LNCaP clone FGC (cell line): ENCODE measurements around the gene FREM2.

ENCODE experiments used
- DNase-seq: peaks from one replicate; pipeline ENCODE4 v3.0.0-alpha.2; 2011; ENCODE audit warnings: low read depth
- H3K4me3 ChIP-seq: 2 replicates; pipeline ENCODE4 v1.5.1; 2011; ENCODE audit warnings: mild to moderate bottlenecking, low read depth, low read length, control low read depth
- TF ChIP-seq, protein P1 (sequence below): IDR thresholded peaks from 2 replicates; pipeline ENCODE4 v1.5.1; 2012; ENCODE audit warnings: mild to moderate bottlenecking; ENCODE audit not compliant: control insufficient read depth, insufficient read depth; ENCODE audit errors: extremely low read depth

FREM2 gene

DNA sequence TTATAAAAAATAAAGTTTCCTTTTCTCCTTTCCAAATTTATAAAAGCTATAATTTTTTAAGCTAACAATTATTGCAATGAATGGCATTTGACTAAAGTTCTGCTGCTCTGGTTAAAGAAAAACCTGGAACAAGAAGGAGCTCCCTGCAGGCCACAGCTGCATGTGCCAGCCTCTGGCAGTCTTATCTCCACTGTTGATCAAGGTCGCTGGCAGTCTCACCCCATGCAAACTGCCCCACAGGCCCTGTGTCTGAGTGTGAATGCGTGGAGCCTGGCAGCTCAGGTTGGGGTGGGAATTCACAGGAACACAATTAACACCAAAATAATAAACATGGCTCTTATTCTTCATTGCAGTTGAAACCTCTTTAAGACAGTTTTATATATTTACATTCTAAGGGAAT, 30.2 kb upstream of the FREM2 start:
- no peak overlapping the region for H3K4me3 ChIP-seq
- TF ChIP-seq, protein P1, sequence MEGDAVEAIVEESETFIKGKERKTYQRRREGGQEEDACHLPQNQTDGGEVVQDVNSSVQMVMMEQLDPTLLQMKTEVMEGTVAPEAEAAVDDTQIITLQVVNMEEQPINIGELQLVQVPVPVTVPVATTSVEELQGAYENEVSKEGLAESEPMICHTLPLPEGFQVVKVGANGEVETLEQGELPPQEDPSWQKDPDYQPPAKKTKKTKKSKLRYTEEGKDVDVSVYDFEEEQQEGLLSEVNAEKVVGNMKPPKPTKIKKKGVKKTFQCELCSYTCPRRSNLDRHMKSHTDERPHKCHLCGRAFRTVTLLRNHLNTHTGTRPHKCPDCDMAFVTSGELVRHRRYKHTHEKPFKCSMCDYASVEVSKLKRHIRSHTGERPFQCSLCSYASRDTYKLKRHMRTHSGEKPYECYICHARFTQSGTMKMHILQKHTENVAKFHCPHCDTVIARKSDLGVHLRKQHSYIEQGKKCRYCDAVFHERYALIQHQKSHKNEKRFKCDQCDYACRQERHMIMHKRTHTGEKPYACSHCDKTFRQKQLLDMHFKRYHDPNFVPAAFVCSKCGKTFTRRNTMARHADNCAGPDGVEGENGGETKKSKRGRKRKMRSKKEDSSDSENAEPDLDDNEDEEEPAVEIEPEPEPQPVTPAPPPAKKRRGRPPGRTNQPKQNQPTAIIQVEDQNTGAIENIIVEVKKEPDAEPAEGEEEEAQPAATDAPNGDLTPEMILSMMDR, result no peak
- no peak for DNase-seq

DNA sequence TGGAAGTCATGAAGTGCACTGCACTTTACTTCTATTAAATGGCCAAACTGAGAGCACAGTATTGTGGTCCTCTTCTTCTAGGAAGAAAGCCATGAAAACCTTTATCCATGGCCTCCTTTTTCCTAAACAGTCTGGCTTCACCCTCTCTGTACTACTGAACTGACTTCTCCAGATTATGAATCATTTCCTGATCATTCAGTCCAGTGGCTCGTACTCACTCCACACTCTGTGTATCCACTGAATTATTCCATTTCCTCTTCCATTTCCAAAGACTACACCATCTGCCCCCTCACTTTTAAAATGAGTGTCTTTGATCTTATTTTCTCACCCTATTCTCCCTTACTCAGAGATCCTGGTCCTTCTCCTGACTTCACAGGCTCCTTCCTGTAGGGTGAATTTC, 29.7 kb upstream of the FREM2 start:
- no peak for DNase-seq
- no peak overlapping the region for H3K4me3 ChIP-seq
- TF ChIP-seq, protein P1, result no peak

DNA sequence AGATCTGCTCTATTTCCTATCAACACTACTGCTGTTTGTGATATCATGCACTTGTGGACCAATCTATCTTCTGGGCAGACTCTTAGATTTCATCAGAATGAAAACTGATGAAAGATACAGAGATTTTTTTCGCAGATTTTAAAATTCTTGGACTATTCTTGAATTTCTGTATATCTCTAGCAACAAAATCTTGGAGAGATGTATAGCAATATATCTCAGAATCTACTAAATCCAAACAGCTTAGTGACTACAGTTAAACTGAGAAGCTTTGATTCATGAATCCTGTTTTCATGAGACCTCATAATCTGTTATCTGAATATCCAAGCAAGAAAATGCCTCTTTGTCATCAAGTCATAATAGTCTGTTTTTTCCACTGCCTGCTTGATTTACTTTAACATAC, 28.0 kb upstream of the FREM2 start:
- no peak overlapping the region for H3K4me3 ChIP-seq
- no peak for DNase-seq
- TF ChIP-seq, protein P1, result no peak

DNA sequence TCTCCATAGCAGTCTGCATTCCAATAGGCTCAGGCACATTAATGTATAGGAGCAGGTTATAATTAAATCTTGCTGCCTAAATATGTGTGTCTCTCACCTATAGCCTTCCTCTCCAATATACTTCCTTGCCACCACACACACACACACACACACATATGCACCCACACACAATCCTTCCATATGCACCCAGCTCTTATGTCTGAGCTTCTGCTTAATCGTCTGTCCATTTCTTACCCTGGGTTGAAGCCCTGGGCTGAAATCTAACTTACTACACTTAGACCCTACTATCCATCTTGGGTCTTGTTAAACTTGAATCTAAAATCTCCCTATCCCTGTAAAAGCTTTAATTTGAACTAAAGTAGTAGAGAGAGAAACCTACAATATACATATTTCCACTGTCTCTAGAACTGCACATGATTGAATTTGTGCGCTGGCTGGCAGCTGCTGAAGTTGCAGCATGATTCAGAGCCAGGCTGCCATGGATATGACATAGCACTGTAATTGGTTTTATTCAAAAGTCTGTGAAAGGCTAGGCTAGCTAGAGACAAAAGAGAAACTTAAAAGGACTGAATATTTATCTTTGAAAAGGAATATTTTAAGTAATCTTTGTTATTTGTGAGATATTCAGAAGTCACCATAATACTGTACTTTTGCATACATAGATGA, 25.7 kb upstream of the FREM2 start:
- TF ChIP-seq, protein P1, result no peak
- H3K4me3 ChIP-seq, result no peak overlapping the region
- DNase-seq, result no peak

DNA sequence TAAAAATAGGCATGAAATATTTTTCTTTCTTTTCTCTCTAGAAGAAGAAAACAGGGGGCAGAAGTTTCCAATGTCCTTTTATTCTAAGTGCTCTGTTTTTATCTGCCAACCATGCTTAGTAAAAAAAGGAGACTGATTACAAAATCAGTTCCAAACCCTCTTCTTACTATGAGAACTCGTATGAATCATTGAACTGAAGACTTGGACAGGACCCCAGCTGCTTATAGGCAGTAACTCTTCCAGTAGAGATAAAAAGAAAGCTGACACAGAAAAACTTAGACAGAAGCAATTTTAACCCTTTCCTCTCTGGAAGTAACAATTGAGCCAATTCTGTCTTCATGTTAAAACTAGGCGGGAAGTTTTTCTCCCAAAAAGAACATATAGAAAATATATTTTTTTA, 24.5 kb upstream of the FREM2 start:
- H3K4me3 ChIP-seq, result no peak overlapping the region
- DNase-seq, result no peak
- TF ChIP-seq, protein P1, result no peak

DNA sequence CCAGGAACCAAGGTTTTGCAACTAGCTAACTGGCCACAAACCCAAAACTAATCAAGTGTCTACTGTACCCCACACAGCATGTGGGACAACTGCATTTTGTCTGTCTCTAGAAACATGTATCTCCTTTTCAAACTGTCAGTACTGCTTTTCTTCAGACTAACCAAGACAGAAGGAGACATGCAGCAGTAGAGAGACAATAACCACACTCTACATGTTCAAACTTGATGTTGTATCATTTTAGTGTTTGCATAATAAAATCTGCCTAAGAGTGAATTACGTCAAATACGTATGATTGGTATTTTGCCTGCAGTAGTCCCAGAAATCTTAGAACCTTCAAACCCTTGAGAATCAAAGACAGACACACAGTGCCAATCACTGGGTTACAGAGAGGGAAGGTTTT, 22.0 kb upstream of the FREM2 start:
- no peak overlapping the region for H3K4me3 ChIP-seq
- no peak for DNase-seq
- TF ChIP-seq, protein P1, result no peak

DNA sequence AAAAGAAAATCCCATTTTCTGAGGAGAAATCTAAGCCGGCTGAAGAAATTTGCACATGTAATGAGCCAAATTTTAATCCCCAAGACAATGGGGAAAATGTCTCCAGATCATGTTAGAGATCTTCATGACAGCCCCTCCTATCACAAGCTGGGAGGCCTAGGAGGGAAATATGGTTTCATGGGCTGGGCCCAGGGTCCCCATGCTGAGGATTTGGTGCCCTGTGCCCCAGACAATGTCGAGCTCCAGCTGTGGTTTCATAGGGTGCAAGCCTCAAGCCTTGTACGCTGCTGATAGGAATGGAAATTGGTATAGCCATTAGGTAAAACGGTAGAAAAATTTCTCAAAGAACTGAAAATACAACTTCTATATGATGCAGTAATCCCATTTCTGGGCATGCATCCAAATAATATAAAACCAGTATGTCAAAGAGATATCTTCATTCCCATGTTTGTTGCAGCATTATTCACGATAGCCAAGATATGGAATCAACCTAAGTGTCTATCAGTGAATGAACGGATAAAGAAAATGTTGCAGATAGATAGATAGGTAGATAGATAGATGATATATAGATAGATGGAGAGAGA, 19.3 kb upstream of the FREM2 start:
- DNase-seq, result no peak
- no peak overlapping the region for H3K4me3 ChIP-seq
- TF ChIP-seq, protein P1, result no peak
